Fibroblast of lung (primary cell): Measurements from ENCODE around the gene INPP4A.

Source experiments
- EZH2 ChIP-seq: IDR thresholded peaks from 2 replicates; pipeline ENCODE4 v1.5.1; 2012; ENCODE audit warnings: low read length, control low read depth, mild to moderate bottlenecking; ENCODE audit errors: missing control alignments
- TF ChIP-seq, protein P1 (sequence below), 2 donors: IDR thresholded peaks in 1 of 2; conservative IDR thresholded peaks in 1 of 2; 1 replicate in 1 of 2; 2 replicates in 1 of 2; pipeline ENCODE4 v1.5.1; 2011 to 2012; ENCODE audit warnings: low read length in 2 of 2, control low read depth in 1 of 2, inconsistent platforms in 1 of 2, low read depth in 1 of 2, mild to moderate bottlenecking in 1 of 2

DNA sequence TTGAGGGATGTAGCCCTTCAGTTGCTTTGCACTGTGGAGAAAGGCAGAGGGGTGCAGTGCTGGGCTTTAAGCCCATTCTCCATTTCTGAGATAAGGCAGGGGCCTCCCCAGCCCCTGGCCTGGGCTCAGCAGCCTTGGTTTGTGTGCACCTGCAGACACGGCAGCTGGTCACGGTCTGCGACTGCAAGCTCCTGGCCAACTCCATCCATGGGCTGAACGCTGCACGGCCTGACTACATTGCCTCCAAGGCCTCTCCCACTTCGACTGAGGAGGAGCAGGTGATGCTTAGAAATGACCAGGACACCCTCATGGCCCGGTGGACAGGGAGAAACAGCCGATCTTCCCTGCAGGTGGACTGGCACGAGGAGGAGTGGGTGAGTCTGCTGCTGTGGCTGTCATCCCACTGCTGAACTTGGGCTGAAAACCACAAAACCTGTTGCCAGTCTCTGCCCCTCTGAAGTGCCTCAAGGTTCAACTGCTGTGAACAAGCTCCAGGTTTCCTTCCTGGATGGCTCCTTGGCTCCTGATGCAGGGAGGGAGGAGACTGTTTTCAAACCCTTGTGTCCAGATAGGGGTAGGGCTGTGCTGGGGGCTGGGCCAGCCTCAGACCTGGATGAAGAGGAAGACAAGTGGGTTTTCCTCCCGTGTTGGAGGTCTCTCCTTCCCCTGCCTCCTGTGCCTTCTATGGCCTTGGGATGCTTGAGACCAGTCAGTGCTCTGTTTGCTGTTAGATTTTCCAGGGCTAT is 109.6 kb downstream of the INPP4A start:
- TF ChIP-seq, protein P1, sequence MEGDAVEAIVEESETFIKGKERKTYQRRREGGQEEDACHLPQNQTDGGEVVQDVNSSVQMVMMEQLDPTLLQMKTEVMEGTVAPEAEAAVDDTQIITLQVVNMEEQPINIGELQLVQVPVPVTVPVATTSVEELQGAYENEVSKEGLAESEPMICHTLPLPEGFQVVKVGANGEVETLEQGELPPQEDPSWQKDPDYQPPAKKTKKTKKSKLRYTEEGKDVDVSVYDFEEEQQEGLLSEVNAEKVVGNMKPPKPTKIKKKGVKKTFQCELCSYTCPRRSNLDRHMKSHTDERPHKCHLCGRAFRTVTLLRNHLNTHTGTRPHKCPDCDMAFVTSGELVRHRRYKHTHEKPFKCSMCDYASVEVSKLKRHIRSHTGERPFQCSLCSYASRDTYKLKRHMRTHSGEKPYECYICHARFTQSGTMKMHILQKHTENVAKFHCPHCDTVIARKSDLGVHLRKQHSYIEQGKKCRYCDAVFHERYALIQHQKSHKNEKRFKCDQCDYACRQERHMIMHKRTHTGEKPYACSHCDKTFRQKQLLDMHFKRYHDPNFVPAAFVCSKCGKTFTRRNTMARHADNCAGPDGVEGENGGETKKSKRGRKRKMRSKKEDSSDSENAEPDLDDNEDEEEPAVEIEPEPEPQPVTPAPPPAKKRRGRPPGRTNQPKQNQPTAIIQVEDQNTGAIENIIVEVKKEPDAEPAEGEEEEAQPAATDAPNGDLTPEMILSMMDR (conservative IDR thresholded peaks at IDR 0.05 in 1 of 2, IDR thresholded peaks at IDR 0.05 in 1 of 2; ENCODE audit: low read depth in 1 of 2, low read length in 2 of 2), result no peak
- no peak for TF ChIP-seq EZH2
